ENCODE measurements around the gene LRRC61. TPM values are rescaled to one million over a fixed set of nuclear protein-coding genes. Genes with fewer than 3 reads are reported as not detected.
"Not testable (repeated sequence)": the region's sequence is repeated elsewhere in the genome, so short reads cannot be mapped to it uniquely, and the experiment has no call there.

LRRC61 gene
- total RNA-seq, 1 donor from 2014 or later: 3.0 TPM

DNA sequence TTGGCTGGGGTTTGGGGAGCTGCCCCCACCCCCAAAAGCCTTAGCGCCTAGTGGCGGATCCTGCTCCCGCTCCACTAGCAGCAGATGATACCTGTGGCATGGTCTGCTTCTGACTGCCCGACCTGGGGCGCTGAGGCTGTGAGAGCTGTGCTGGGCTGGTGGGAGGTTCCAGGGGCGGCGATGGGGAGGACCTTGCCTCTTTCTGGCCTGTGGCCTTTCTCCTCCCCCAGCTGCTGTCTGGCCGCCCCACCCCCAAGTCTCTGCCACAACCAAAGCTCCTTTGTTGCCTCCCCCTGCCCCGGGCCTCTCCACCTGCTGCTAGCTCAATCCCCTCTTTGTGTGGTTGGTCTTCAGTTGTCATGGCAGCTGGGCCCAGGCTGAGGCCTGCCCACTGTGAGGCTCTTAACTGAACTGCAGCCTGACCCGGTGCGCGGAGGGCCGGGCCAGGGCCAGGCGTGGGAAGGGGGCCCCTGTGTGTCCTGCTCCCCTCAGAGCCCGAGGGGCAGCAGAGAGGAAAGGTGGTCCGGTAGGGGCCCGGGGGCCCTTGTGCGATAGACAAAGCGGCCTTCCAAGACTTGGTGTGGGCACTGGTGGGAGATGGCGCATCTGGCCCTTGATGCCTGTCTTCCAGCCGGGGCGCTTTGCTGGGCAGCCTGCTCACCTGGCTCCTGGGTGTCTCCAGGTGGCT, 60.7 kb downstream of the LRRC61 start:
- DNase-seq: peak; percentile 20

DNA sequence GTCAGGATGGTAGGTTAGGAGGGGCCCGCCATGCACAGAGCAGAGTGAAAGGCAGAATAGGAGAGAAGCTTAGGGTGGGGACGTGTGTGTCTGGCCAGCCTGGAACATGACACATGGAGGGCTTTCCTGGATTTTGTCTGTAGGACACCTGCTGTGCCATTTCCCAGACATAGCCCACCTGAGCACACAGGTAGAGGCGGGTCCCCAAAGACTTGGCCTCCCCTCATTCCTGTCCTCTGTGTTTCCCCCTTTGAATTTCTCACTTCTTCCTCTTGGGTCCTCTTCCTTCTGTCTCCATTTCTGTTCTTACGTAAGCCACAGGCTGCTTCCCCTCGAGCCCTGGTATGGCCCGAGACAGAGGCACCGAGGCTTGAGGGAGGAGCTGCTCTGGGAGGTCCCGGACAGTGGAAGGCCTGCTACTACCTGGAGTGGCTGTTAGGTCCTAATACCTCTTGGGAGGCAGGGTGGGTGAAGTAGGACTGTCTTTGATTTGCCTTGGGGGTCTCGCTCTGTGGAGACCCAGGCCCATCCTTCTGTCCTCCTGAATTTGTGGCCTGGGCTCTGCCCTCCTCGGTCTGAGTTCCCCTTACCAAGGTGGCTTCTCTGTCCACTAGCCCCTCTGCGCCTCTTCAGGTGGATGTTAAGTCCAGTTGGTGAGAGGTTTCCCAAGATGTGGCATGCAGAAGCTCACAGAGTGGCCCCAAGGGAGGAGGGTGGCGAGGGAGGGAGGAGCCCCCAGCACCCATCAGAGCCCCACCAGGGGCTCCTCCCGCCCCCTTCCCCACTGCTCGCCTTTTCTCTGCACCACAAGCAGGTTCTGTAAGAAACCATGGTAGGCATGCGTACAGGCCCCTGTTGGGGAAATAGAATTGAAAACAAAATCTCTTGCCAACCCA, 61.5 kb downstream of the LRRC61 start:
- no peak for DNase-seq

DNA sequence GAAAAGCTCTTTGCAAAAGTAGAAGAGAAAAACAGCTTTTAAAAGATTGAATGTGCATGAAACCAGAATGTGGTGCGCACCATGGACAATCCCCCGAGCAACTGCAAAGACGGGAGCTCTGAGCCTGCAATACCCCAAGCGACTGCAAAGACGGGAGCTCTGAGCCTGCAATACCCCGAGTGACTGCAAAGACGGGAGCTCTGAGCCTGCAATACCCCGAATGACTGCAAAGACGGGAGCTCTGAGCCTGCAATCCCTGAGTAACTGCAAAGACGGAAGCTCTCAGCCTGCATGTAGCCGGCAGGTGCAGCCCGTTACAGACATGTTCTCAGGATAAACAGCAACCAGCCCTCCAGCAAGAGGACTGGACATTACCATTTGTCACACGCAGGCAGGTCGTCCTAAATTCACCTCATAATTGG, 62.2 kb downstream of the LRRC61 start:
- no peak for DNase-seq

DNA sequence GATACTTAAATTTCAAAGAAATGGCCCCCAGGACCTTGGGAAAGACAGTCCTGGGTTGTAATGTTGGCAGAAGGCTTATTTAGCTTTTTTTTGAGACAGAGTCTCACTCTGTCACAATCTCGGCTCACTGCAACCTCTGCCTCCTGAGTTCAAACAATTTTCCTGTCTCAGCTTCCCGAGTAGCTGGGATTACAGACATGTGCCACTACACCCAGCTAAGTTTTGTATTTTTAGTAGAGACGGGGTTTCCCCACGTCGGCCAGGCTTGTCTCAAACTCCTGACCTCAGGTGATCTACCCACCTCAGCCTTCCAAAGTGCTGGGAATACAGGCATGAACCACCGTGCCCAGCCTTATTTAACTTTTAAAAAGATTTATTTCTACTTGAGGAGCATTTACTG, 62.7 kb downstream of the LRRC61 start:
- not testable (repeated sequence) for DNase-seq

Other genes with a start within 250 kb of the LRRC61 start
- 6.3 TPM for gene ACTR3C, start 190 bp downstream of the LRRC61 start, total RNA-seq
- 78.2 TPM for gene RARRES2, start 18.3 kb downstream of the LRRC61 start, total RNA-seq
- 21.1 TPM for gene REPIN1, start 45.5 kb downstream of the LRRC61 start, total RNA-seq
- gene ZNF775, start 56.0 kb downstream of the LRRC61 start, total RNA-seq: 3.0 TPM
- gene GIMAP8, start 127.3 kb downstream of the LRRC61 start, total RNA-seq: 5.4 TPM
- 5.7 TPM for gene GIMAP7, start 191.5 kb downstream of the LRRC61 start, total RNA-seq
- 19.1 TPM for gene GIMAP4, start 244.0 kb downstream of the LRRC61 start, total RNA-seq

Measured in skin of body (tissue), 2 donors.